K562 treated with DMSO at 1 percent for 4 hours (cell line): ENCODE results near the gene PCDHGB3. TPM values are rescaled to one million over a fixed set of nuclear protein-coding genes. Genes with fewer than 3 reads are reported as not detected.

Source experiments
- total RNA-seq: library from RNA; unstranded; fragments of 300-600 nt; gene quantifications from 2 replicates; pipeline ENCODE4 v1.2.3, GENCODE V29; 2022; ENCODE audit not compliant: insufficient read depth

Gene PCDHGB3
- total RNA-seq, result 0.51 and 0.74 TPM in 2 replicates

DNA sequence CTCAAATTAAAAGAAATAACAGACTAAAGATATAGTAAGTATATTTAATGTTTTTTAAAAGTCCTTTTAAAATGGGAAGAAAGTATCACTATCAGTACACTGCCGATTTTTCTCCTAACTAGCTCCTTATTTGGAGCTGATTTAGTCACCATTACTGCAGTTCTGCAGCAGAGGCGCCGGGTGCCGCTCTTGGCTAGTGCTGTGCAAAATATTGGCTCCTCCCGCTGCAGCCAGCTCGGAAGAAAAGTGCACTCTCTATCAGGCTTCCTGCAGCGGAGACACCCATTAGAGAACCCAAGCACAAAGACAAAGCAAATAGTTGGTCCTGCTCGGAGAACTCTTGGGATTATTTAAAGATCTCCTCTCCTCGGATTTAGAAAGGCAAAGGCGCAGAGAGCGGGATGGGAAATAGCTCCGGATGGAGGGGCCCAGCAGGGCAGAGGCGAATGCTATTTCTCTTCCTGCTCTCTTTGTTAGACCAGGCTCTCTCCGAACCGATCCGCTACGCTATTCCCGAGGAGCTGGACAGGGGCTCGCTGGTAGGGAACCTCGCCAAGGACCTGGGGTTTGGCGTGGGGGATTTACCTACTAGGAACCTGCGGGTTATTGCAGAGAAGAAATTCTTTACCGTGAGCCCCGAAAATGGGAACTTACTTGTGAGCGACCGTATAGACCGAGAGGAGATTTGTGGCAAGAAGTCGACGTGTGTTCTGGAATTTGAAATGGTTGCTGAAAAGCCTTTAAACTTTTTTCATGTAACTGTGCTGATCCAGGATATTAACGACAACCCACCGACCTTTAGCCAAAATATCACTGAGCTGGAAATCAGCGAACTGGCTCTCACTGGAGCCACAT, at the start of gene PCDHGB3:
TSS of gene PCDHGB3 (plus strand) at position 249 of the 855 bp plus-strand sequence. CDS start at position 402, 153 bp downstream.

DNA sequence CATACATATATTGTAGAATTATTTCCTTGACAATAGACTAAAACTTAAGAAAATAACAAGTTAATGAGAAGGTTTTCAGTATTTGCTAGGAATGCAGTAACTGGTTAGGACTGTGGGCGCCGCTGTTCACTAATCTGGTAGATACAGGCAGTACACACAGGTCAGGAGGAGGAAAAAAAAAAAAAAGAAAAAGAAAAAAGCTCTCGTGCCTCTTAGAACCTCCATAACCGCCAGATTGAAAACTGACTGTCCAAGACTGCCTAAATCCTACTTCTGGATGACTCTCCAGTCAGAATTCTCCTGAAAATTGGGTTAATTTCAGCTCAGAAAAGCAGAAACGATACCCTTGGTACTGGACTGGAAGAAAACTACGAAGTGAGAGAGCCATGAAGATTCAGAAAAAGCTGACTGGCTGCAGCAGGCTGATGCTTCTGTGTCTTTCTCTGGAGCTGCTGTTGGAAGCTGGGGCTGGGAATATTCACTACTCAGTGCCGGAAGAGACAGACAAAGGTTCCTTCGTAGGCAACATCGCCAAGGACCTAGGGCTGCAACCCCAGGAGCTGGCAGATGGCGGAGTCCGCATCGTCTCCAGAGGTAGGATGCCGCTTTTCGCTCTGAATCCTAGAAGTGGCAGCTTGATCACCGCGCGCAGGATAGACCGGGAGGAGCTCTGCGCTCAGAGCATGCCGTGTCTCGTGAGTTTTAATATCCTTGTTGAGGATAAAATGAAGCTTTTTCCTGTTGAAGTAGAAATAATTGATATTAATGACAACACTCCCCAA, 39.6 kb upstream of the PCDHGB3 start, which contains the start of gene PCDHGA1:
TSS of gene PCDHGA1 (plus strand) at position 216 of the 782 bp plus-strand sequence.

DNA sequence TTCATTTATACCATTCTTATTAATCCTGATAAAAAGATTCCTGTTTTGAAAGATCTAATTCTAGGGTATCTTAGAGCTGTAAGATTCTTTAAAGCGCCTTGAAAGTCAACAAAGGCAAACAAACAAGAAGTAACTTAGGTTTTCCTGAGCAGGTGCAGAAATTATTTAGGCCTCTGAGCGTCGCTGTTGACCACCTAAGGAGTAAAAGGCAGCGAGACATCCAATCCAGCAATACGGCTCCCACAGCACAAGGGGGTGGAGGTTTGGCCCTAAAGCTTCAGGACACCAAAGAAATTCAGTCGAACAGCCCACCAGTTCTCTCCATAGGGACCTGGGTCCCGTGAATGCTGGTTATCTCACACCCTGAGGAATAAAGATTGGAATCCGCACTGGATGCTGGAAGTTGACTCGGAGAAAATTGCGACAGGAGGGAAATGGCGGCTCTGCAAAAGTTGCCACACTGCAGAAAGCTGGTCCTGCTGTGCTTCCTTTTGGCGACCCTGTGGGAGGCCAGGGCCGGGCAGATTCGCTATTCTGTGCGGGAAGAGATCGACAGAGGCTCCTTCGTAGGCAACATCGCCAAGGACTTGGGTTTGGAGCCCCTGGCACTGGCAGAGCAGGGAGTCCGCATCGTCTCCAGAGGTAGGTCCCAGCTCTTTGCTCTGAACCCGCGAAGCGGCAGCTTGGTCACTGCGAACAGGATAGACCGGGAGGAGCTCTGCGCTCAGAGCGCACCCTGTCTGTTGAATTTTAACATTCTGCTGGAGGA, 31.3 kb upstream of the PCDHGB3 start, which contains the start of gene PCDHGA2:
TSS of gene PCDHGA2 (plus strand) at position 223 of the 769 bp plus-strand sequence.

DNA sequence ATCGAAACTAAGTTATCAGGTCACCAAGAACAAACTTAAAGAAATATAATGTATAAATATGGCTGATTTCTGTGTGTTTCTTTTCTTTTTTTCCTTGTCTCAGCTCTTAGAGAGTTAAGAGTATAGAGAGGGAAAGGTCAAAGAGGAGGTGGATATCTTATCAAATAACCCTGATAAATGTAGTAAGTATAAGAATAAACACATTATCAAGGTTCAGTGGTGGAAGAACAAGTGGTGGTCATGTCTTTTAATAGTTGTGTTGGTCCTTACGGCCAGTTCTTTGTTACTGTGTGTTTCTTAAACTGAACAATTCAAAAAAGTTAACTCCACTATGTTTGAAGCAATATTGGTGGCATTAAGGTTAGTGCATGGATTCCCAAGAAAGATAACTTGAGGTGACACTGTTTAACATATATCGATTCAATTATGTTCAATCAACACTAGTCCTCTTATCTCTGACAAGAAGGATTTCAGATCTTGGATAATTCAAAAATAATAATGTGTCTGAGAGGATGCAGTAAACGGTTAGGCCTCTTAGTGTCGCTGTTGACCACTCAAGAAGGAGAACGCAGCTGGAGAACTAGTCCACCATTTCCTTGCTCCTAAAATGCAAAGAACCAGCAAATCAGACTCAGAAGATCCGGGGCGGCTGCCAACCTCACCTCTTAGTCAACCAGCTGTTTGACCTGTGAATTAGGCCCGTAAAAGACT, 26.6 kb upstream of the PCDHGB3 start, which contains the start of gene PCDHGA3:
TSS of gene PCDHGA3 (plus strand) at position 588 of the 711 bp plus-strand sequence. CDS start 205 bp downstream, outside the sequence.

DNA sequence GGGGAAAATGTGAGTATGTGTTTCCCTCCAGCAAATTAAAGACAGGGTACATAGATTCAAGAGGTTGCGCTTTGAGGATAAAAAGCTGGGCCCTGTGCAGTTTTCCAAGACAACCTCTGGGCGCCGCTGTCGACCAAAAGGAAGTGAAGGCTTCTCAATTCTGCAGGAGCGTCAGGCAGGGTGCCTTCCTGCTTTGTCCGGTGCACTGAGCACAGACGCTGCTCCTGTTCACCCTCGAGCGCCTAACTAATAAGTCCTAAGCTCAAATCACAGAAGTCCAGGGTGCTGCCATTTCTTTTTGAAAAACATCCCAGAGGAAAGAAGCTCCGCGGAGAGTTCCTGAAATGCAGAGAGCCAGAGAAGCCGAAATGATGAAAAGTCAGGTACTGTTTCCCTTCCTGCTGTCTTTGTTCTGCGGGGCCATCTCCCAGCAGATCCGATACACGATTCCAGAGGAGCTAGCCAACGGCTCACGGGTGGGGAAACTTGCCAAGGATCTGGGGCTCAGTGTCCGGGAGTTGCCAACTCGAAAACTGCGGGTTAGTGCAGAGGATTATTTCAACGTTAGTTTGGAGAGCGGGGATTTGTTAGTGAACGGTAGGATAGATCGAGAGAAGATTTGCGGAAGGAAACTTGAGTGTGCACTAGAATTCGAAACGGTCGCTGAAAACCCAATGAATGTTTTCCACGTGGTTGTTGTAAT, 20.0 kb upstream of the PCDHGB3 start, which contains the start of gene PCDHGB1:
TSS of gene PCDHGB1 (plus strand) at position 183 of the 703 bp plus-strand sequence. CDS start at position 345, 162 bp downstream.

DNA sequence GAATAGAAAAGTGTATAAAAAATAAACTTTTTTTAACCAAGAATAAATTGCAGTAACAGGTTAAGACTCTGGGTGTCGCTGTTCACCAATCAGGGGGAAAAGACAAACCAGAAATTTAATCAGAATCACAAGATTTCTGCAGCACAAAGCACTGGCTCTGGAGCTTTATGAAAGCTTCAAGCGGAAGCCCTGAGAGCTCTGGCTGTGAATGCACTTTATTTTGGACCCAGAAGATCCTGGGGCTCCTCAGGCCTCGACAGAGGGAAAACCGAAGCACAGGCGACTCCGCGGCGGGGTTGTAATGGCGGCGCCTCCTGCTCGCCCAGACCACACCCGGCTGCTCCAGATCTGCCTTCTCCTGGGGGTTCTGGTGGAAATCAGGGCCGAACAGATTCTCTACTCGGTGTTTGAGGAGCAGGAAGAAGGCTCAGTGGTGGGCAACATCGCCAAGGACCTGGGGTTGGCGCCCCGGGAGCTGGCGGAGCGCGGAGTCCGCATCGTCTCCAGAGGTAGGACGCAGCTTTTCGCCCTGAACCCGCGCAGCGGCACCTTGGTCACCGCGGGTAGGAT, 15.1 kb upstream of the PCDHGB3 start, which contains the start of gene PCDHGA4:
TSS of gene PCDHGA4 (plus strand) at position 122 of the 570 bp plus-strand sequence. CDS start at position 209, 87 bp downstream.

DNA sequence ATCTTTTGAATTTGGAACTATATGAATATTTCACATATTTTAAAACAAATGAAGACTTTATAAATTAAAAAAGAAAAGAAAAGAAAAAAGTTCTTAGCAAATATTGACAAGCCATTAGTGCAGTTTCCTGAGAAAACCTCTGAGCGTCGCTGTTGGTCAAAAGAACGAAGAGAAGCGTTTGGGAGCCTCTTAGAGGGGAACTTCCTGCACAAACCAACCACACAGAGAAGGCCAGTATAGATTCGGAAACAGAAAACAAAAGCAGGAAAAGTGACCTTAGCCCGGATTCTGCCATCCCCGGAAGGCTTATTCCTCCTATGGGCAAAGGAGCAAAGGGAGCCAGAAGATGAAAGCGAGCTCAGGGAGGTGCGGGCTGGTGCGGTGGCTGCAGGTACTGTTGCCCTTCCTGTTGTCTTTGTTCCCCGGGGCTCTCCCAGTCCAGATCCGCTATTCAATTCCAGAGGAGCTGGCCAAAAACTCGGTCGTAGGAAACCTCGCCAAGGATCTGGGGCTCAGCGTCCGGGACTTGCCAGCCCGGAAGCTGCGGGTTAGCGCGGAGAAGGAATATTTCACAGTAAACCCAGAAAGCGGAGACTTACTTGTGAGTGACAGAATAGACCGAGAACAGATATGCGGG, 10.1 kb upstream of the PCDHGB3 start, which contains the start of gene PCDHGB2:
TSS of gene PCDHGB2 (plus strand) at position 205 of the 637 bp plus-strand sequence. CDS start at position 347, 142 bp downstream.

DNA sequence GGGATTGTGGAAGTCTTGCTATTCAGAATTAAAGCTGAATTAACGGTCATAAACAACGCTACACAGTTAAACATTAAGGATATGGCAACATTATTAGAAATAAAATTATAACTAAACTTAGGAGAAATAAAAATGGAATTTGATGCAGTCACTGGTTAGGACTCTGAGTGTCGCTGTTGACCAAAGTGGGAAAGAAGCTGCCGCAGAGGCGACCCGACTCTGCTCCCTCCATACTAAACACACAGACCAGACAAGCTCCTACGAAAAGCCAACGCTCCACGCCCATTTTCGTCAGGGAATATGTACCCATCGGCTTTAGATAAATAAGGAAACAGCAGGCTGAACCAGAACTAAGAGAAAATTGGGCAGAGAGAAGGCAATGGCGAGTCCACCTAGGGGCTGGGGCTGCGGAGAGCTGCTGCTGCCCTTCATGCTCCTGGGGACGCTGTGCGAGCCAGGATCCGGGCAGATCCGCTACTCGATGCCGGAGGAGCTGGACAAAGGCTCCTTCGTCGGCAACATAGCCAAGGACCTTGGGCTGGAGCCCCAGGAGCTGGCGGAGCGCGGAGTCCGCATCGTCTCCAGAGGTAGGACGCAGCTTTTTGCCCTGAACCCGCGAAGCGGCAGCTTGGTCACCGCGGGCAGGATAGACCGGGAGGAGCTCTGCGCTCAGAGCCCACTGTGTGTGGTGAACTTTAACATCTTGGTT, 5.9 kb upstream of the PCDHGB3 start, which contains the start of gene PCDHGA5:
TSS of gene PCDHGA5 (plus strand) at position 211 of the 709 bp plus-strand sequence. CDS start at position 380, 169 bp downstream.

DNA sequence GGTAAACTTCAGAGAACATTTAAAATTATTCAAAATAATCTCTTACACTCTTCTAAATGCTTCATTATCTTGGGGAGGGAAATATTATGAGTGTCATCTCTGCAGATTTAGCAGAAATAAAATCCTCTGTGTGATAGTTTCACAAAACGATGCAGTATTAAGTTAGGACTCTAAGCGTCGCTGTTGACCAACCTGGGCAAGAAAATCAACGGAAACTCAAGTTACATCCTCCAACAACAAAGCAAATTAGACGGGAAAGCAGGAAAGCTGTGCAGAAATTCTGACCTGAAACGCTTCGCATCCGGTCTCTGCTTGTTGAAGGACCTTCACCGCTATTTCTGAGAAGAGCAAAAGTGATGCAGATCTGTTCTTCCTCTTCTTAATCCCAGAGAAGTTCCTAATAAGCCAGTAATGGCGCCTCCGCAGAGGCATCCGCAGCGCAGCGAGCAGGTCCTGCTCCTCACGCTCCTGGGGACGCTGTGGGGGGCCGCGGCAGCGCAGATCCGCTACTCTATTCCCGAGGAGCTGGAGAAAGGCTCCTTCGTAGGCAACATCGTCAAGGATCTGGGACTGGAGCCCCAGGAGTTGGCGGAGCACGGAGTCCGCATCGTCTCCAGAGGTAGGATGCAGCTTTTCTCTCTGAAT, 3.8 kb downstream of the PCDHGB3 start, which contains the start of gene PCDHGA6:
TSS of gene PCDHGA6 (plus strand) at position 219 of the 645 bp plus-strand sequence. CDS start at position 412, 193 bp downstream.

DNA sequence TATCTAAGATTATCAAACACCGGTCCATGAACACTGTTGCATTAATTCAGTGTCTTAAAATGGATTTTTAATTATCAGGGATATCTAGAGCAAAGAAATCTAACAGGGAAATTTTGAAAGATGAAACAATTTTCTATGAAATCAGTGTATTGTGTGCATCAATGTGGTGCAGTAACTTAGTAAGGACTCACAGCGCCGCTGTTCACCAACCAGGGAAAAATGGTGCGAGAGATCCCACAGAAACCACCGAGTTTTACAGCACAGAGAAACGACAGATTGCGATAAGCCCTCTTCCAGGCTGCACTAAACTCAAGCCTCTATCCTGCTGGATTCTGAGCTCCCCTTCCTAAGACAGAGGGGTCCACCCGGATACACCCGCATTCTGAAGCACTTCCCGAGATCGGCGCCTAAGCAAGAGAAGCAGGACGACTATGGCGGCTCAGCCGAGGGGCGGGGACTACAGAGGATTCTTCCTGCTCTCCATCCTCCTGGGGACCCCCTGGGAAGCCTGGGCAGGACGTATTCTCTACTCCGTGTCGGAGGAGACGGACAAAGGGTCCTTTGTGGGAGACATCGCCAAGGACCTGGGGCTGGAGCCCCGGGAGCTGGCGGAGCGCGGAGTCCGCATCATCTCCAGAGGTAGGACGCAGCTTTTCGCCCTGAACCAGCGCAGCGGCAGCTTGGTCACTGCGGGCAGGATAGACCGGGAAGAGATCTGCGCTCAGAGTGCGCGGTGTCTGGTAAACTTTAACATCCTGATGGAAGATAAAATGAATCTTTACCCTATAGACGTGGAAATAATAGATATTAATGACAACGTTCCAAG, 12.6 kb downstream of the PCDHGB3 start, which contains the start of gene PCDHGA7:
TSS of gene PCDHGA7 (plus strand) at position 274 of the 826 bp plus-strand sequence. CDS start at position 432, 158 bp downstream.

DNA sequence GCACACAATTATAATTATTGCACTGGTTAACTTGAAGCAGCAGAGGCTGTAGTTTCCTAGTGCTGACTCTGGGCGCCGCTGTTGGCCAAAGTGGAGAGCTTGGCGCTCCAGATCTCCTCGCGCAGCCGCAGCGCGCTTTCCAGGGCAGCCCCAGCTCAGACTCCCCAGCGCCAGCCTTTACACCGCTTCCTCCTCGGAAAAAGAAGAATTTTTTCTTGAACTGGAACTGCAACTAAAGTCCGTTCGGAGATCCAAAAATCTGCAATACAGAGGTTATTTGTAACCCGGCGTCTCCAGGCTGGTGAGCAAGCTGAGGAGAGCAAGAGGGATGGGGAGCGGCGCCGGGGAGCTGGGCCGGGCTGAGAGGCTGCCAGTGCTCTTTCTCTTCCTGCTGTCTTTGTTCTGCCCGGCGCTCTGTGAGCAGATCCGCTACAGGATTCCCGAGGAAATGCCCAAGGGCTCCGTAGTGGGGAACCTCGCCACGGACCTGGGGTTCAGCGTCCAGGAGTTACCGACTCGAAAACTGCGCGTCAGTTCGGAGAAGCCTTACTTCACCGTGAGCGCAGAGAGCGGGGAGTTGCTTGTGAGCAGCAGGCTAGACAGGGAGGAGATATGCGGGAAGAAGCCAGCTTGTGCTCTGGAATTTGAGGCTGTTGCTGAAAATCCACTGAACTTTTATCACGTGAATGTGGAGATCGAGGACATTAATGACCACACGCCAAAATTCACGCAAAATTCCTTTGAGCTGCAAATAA, 17.7 kb downstream of the PCDHGB3 start, which contains the start of gene PCDHGB4:
TSS of gene PCDHGB4 (plus strand) at position 142 of the 755 bp plus-strand sequence. CDS start at position 329, 187 bp downstream.

DNA sequence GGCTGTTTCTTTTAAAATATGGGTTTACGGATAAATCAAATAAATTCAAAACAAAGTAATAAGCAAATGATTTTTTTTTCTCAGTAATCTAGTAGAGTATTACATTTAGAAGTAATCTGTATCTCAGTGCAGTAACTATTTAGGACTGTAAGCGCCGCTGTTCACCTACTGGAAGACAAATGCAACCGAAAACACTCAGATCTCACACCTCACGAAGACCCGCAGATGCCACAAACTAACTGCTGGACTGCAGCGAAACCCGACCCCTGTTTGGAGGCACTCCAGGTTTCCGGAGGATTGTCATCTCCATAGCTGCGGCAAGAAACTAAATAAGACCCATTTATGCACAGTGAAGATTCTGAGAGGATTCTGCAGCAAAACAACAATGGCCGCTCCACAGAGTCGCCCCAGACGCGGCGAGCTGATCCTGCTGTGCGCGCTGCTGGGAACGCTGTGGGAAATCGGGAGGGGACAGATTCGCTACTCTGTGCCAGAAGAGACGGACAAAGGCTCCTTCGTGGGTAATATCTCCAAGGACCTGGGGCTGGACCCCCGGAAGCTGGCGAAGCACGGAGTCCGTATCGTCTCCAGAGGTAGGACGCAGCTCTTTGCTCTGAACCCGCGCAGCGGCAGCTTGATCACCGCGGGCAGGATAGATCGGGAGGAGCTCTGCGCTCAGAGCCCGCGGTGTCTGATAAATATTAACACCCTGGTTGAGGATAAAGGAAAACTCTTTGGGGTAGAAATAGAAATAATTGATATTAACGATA, 22.6 kb downstream of the PCDHGB3 start, which contains the start of gene PCDHGA8:
TSS of gene PCDHGA8 (plus strand) at position 205 of the 770 bp plus-strand sequence. CDS start at position 386, 181 bp downstream.

DNA sequence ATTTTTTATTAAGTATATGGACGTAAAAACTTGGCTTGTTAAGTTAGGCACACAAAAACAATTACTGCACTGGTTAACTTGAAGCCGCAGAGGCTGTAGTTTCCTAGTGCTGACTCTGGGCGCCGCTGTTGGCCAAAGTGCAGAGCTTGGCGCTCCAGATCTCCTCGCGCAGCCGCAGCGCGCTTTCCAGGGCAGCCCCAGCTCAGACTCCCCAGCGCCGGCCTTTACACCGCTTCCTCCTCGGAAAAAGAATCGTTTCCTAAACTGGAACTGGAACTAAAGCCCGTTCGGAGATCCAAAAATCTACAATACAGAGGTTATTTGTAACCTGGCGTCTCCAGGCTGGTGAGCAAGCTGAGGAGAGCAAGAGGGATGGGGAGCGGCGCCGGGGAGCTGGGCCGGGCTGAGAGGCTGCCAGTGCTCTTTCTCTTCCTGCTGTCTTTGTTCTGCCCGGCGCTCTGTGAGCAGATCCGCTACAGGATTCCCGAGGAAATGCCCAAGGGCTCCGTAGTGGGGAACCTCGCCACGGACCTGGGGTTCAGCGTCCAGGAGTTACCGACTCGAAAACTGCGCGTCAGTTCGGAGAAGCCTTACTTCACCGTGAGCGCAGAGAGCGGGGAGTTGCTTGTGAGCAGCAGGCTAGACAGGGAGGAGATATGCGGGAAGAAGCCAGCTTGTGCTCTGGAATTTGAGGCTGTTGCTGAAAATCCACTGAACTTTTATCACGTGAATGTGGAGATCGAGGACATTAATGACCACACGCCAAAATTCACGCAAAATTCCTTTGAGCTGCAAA, 27.9 kb downstream of the PCDHGB3 start, which contains the start of gene PCDHGB5:
TSS of gene PCDHGB5 (plus strand) at position 192 of the 796 bp plus-strand sequence. CDS start at position 373, 181 bp downstream.

DNA sequence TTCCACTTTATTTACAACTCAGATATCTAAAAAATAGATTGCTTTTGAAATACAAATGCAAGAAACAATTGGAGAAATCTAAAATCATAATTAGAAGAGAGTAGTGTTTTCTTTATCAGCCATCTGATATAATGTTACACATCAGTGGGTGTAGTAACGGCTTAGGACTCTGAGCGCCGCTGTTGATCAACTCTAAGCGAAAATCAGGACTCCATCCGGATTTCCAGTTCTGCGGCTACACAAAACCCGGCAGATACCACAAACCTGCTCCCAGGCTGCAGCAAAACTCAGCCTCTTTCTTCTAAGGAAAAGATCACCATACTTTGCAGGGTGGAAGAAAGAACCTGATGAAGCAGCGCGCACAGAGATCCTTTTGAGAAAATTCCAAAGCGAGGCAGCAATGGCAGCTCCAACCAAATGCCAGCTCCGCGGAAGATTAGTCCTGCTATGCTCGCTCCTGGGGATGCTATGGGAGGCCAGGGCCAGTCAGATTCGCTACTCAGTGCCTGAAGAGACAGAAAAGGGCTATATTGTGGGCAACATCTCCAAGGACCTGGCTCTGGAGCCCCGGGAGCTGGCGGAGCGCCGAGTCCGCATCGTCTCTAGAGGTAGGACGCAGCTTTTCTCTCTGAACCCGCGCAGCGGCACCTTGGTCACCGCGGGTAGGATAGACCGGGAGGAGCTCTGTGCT, 32.7 kb downstream of the PCDHGB3 start, which contains the start of gene PCDHGA9:
TSS of gene PCDHGA9 (plus strand) at position 226 of the 691 bp plus-strand sequence. CDS start at position 401, 175 bp downstream.

